ENCODE results near the gene PPP1R27. TPM values are rescaled to one million over a fixed set of nuclear protein-coding genes. Genes with fewer than 3 reads are reported as not detected.

PPP1R27 gene
- total and polyA plus RNA-seq, 9 of the 15 experiments (the other 6 are each of a cell fraction or from before 2014, with no cell fraction given) = 0.29 to 6.9 (median 1.5) TPM; not detected in 2

DNA sequence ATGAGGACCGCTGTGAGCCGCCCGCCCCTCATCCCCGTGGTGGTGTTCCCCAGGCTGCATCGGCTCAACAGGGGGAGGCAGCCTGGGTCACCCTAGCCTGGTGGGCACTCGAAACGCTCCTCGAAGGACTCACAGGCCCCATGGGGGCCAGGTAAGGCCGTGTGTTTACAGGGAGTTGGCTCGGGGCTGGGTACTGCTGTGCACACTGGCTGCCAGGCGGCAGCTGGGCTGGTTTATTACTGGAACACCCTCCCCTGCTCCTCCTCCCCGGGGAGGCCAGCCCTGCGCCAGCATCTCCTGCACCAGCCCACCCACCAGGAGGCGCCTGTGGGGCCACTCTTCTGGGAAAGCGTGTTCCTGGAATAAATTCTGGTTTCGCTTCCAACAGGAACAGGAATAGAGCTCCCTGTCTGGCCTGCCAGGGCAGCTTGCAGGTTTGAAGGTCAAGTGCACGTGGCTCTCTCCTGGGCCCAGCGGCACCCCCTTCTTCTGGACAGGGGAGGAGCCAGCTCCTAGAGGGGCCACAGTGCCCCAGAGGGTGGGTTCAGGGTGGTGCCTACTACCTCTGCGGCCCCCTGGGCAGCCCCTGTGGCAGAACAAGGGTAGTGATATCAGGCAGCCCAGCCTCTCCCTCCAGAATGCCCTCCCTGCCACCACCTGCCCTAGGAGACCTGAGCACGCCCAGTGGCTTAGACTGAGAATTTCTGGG lies 13.1 kb downstream of the PPP1R27 start (continued):
- peak in 1 of 2 experiments; percentile 34; a peak in 1 of 4 replicates for TF ChIP-seq TEAD1 (CRISPR knock-in tag; IDR thresholded peaks at IDR 0.05)
- TF ChIP-seq, protein P1, sequence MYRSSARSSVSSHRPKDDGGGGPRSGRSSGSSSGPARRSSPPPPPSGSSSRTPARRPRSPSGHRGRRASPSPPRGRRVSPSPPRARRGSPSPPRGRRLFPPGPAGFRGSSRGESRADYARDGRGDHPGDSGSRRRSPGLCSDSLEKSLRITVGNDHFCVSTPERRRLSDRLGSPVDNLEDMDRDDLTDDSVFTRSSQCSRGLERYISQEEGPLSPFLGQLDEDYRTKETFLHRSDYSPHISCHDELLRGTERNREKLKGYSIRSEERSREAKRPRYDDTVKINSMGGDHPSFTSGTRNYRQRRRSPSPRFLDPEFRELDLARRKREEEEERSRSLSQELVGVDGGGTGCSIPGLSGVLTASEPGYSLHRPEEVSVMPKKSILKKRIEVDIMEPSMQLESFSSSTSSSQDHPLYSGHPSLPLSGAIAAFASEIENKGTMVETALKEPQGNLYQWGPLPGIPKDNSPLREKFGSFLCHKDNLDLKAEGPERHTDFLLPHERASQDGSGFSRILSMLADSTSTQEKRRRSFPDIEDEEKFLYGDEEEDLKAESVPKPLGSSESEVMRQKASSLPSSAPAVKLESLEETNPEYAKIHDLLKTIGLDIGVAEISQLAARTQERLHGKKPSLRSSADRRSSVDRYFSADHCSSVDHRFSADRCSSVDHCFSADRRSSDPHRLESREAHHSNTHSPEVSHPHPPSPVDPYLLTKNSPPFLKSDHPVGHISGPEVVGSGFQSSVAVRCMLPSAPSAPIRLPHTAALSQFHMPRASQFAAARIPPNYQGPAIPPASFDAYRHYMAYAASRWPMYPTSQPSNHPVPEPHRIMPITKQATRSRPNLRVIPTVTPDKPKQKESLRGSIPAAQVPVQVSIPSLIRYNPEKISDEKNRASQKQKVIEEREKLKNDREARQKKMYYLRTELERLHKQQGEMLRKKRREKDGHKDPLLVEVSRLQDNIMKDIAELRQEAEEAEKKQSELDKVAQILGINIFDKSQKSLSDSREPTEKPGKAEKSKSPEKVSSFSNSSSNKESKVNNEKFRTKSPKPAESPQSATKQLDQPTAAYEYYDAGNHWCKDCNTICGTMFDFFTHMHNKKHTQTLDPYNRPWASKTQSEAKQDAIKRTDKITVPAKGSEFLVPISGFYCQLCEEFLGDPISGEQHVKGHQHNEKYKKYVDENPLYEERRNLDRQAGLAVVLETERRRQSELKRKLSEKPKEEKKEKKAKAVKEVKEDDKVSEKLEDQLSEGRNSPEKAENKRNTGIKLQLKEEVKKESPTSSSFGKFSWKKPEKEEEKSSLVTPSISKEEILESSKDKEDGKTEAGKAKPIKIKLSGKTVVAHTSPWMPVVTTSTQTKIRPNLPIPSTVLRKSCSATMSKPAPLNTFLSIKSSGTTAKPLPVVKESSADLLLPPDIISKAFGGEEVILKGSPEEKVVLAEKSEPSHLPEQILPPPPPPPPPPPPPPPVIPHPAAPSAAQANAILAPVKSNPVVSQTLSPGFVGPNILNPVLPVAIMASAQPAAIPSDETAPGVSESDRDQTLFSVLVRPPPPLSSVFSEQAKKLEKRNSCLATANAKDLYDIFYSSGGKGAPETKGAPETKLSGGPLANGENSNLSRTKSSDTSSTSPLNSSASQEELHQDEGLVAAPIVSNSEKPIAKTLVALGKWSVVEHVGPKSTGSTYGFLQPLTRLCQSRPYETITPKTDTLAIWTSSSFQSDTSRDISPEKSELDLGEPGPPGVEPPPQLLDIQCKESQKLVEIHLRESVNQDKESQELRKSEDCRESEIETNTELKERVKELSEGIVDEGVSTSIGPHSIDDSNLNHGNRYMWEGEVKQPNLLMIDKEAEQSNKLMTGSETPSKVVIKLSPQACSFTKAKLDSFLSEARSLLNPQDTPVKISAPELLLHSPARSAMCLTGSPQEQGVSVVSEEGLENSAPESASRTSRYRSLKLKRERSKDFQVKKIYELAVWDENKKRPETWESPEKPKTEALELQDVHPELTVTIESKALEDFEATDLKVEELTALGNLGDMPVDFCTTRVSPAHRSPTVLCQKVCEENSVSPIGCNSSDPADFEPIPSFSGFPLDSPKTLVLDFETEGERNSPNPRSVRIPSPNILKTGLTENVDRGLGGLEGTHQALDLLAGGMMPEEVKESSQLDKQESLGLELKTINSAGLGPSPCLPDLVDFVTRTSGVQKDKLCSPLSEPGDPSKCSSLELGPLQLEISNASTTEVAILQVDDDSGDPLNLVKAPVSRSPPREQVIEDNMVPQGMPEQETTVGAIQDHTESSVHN (IDR thresholded peaks at IDR 0.05; ENCODE audit: borderline replicate concordance in 1 of 2, low read depth in 1 of 2) = no peak
- peak; percentile 70; the same call in 1 of the 2 replicates for TF ChIP-seq ZNF668 (CRISPR knock-in tag; IDR thresholded peaks at IDR 0.05)
- TF ChIP-seq PYGO2 (tag; IDR thresholded peaks at IDR 0.05) = 0 out of 2 replicates have a peak, but pooled peaks have one; percentile 10
- no peak for TF ChIP-seq NFE2 (IDR thresholded peaks at IDR 0.05; ENCODE audit: low read depth)
- peak; percentile 93 for TF ChIP-seq ZNF263 (CRISPR knock-in tag; IDR thresholded peaks at IDR 0.05; ENCODE audit: borderline replicate concordance)
- no peak for TF ChIP-seq MED1 (CRISPR knock-in tag; IDR thresholded peaks at IDR 0.05; ENCODE audit: borderline replicate concordance)
- 0 out of 2 replicates have a peak, but pooled peaks have one; percentile 32 for TF ChIP-seq ZNF133 (CRISPR knock-in tag; IDR thresholded peaks at IDR 0.05)
- TF ChIP-seq NELFE (IDR thresholded peaks at IDR 0.05; ENCODE audit: insufficient read depth, insufficient read length) = no peak
- TF ChIP-seq, protein P2, sequence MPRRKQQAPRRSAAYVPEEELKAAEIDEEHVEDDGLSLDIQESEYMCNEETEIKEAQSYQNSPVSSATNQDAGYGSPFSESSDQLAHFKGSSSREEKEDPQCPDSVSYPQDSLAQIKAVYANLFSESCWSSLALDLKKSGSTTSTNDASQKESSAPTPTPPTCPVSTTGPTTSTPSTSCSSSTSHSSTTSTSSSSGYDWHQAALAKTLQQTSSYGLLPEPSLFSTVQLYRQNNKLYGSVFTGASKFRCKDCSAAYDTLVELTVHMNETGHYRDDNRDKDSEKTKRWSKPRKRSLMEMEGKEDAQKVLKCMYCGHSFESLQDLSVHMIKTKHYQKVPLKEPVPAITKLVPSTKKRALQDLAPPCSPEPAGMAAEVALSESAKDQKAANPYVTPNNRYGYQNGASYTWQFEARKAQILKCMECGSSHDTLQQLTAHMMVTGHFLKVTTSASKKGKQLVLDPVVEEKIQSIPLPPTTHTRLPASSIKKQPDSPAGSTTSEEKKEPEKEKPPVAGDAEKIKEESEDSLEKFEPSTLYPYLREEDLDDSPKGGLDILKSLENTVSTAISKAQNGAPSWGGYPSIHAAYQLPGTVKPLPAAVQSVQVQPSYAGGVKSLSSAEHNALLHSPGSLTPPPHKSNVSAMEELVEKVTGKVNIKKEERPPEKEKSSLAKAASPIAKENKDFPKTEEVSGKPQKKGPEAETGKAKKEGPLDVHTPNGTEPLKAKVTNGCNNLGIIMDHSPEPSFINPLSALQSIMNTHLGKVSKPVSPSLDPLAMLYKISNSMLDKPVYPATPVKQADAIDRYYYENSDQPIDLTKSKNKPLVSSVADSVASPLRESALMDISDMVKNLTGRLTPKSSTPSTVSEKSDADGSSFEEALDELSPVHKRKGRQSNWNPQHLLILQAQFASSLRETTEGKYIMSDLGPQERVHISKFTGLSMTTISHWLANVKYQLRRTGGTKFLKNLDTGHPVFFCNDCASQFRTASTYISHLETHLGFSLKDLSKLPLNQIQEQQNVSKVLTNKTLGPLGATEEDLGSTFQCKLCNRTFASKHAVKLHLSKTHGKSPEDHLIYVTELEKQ (CRISPR knock-in tag; IDR thresholded peaks at IDR 0.05) = no peak; the same call in 1 of the 2 replicates
- TF ChIP-seq FUS (optimal IDR thresholded peaks at IDR 0.05; ENCODE audit: low read depth, low read length) = no peak
- TF ChIP-seq TAF7 (tag; IDR thresholded peaks at IDR 0.05) = no peak
- TF ChIP-seq CTBP1 (IDR thresholded peaks at IDR 0.05; ENCODE audit: borderline replicate concordance) = peak; percentile 91; the same call in 1 of the 2 replicates
- TF ChIP-seq, protein P3, sequence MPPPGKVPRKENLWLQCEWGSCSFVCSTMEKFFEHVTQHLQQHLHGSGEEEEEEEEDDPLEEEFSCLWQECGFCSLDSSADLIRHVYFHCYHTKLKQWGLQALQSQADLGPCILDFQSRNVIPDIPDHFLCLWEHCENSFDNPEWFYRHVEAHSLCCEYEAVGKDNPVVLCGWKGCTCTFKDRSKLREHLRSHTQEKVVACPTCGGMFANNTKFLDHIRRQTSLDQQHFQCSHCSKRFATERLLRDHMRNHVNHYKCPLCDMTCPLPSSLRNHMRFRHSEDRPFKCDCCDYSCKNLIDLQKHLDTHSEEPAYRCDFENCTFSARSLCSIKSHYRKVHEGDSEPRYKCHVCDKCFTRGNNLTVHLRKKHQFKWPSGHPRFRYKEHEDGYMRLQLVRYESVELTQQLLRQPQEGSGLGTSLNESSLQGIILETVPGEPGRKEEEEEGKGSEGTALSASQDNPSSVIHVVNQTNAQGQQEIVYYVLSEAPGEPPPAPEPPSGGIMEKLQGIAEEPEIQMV (tag; conservative IDR thresholded peaks at IDR 0.05; ENCODE audit: low read depth) = peak; percentile 62; the same call in 1 of the 2 replicates
